ENCODE data around the gene P2RX1.

GRCh38 chr17:3867606-3868005 is 48.7 kb downstream of the P2RX1 start:
- TF ChIP-seq CTCF (IDR thresholded peaks at IDR 0.05) (no peak), POLR2AphosphoS5 (IDR thresholded peaks at IDR 0.05) (no peak), POLR2A (IDR thresholded peaks at IDR 0.05) (no peak), EP300 (IDR thresholded peaks at IDR 0.05) (no peak)

Measured in suprapubic skin (tissue), 4 donors.